CD1c-positive myeloid dendritic cell (primary cell): ENCODE measurements around the gene NXPH1.

ENCODE experiments used
- DNase-seq: peaks from one replicate; pipeline ENCODE4 v3.0.0-alpha.2; 2016; ENCODE audit errors: extremely low spot score

The NXPH1 gene

GRCh38 chr7:8507566-8507965 lies 74.2 kb downstream of the NXPH1 start:
- no peak for DNase-seq

DNA sequence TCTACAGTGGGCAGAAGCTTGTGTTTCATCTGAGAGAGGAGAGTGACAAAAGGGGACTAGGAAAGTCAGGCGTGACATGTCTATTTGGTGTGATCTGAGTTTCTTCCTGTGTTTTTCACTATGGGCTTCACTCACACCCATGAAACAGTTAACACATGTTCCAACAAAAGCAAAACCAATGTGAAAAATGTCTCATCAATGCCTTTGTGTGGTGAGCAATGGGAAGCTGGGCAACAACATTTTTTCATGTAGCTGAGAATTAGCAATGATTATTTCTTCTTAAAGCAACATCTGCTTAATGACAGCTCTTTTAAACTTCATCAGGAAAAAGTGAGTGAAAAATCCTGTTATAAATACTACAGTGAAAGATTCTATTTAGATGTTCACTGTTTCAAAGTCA lies 76.2 kb downstream of the NXPH1 start:
- no peak for DNase-seq

GRCh38 chr7:8511855-8512254 lies 78.4 kb downstream of the NXPH1 start:
- DNase-seq: no peak

GRCh38 chr7:8514781-8515519 lies 81.5 kb downstream of the NXPH1 start:
- DNase-seq: no peak

DNA sequence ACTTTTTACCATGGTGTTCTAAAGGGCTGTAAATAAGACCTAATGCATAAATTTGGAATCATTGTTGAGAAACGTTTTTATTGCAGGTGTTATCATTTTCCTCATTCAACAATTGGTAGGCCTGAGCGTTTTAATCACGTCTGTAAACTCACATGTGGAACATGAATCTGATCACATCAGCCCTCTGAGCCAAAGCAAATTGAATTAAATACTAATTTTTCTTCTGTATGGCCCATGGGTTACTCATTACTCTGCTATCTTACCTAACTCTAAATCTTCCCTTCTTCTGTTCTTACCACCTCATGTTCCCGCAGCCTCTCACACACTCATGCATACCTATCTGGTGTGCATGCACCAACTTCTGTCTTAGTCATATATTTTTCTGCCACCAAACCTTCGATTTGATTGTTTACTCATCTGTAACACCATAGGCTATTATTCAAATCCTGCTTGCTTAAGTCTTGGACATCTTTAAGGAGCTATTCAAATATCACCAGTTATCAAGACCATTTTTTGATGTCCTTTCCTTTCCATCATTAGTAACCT lies 82.3 kb downstream of the NXPH1 start:
- no peak for DNase-seq

DNA sequence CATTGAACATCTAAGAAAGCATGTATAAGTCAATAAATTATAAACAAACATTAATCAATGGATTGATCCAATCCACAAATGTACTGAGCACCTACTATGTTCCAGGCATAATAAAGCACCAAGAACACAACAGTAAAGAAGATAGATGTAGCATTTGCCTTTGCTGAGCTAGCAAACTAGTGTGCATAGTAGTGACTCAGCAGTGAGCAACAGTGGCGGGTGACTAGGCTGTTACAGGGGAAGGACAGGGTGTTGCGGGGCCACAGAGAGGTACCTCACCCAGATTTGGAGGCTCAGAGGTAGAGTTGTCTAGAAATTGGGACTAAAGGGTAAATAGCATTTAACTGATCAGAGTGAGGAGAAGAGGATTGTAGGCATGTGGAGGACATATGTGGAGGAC lies 83.6 kb downstream of the NXPH1 start:
- DNase-seq: no peak

DNA sequence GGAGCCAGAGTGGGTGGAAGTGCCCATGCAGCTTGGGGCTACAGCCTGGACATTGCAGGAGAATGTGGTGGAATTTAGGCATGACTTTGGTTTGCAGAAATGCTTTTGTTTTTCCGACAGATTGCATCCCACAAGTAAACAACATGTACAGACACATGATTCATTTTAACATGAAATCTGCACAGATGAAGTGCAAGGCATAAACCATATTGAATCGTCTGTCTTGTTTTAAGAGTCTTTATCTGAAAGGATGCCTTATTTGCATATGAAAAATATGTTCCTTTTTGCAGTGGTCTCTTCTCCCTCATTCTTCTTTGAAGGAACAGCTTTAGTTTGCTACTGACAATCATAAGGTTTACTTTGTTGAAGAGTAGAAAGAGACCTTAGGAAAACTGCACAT lies 94.9 kb downstream of the NXPH1 start:
- DNase-seq: no peak

DNA sequence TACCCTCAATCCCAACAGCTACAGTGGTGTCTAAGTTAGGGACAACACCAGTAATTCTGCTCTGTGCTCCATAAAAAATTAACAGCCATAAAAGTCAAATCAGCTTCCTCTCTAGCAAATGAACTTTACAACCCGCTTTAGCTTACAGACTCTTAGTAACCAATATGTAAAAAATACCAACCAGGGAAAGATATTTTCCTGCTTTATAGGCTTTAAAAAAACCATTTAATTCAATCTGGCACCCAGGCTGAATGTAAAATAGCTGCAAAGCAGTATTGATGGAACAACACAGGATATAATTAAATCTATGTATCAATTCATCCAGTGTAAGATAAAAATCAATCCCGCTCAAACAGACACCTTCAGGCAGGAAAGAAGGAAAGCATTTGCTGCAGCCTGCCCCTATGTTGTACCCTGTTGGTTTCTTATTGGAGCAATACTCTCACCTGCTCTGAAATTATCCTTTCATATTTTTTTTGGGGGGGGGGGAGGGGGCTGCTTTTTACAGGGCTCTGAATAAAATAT lies 98.6 kb downstream of the NXPH1 start:
- DNase-seq: no peak

DNA sequence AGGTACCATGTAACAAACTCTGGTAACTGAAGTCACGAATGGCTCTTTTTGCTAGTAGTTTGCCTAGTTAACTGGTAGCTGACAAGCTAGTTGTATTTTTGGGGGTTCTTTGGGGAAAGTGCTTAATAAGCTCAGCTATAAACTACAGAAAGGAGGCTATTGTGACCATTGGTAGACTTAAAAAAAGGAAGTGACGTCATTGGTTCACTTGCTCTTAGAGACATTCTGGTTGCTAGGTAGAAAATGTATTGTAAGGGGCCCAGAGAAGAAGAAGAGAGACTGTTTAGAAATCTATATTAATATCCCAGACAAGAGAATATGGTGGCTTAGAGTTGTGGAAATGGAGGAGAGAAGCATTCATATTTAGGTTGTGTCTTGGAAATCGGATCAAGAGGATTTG lies 103.0 kb downstream of the NXPH1 start:
- DNase-seq: no peak

- no peak for DNase-seq
Measured at GRCh38 chr7:8549046-8549445, 115.6 kb downstream of the NXPH1 start.

DNA sequence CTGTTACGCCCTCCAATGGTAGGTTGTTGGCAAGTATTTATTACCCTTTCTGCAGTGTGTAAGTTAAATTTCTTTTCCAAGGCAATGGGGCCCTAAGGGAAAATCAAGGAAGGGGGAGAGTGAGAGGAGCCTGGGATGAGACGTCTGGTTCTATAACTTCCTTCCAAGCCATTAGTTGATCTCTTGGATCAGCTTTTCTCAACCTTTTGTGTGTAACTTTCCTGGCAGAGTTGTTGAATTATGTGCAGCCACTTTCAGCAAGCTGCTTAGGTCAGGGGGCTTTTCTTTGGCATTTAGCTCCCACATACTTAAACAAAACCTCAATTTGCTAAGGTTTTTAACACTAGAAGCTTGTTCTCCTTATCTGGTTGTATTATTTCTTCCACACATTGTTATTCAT lies 127.1 kb downstream of the NXPH1 start:
- no peak for DNase-seq

DNA sequence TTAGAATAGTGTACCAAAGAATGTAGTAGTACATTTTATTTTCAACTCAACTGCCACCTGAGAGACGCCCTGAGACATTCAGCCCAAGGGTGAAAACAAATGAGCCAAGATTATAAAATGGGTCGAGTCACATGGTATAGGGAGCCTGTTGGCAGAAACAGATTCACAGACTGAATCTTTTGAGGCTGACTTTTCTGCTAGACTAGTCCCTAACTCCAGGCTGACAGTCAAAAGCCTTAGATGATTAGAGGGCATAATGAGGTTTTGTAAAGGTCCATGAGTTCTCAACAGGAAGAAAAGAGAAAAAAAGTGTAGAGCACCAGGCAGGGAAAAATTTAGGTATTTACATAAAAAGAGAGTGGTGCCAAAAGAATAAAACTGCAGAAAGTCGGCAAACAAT lies 128.0 kb downstream of the NXPH1 start:
- no peak for DNase-seq

DNA sequence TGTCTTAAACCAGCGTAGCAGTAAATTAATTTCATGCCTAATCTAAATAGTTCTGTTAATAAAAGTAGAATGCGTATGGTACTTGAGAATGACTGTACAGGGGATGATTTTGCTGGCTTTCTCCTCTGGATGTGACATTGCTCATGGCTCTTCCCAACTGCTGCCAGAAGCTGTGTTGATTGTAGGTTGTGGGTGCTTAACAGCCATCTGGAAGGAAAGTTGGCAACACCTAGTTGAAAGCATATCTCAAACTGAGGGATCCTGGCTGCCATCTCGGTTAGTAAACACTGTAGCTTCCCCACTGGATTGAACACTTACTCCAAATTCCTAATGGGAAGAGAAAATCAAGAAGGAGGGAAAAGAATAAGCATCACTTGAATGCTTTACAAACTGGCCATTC lies 130.9 kb downstream of the NXPH1 start:
- no peak for DNase-seq

DNA sequence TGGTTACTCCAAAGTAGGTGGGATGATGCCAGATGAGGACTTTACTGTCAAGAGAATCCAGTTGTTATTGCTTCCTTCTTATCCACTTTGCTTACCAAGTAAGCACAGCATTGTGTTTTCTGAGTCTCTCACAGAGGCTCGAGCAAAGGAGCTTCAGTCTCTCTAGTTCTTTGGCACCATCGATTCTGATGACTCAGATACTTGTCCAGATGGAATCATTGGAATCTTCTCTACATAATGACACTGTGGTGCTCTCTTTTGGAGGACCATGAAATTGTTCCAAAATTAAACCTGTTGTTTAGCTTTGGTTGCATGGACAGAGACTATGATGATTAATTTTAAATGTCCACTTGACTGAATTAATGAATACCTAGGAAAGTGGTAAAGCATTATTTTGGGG lies 132.6 kb downstream of the NXPH1 start:
- no peak for DNase-seq

- DNase-seq: no peak
Measured at GRCh38 chr7:8567626-8568025, 134.2 kb downstream of the NXPH1 start.

DNA sequence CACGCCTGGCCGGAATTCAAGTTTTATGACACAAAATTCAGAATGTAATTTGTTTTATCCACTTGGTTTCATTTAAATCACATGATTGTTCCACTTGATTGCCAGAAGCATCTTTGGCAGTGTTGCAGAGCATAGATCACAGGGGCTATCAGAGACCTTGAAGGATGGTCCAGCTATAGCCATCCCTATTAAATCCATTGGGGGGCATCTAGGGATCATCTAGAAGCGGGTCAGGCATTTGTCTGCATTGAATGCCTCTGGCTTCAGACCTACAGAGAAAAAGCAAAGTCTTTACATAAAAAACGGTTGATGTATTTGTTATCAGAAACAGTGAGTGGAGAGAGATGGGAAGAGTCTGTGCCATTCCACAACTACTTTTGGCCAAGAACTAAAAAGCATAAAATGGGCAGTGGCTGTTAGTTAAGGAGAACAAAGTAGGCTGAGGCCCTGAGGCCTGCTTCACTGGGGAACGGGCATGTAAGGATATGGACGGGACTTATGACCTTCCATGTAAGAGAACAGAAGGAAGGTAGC lies 146.3 kb downstream of the NXPH1 start:
- no peak for DNase-seq

DNA sequence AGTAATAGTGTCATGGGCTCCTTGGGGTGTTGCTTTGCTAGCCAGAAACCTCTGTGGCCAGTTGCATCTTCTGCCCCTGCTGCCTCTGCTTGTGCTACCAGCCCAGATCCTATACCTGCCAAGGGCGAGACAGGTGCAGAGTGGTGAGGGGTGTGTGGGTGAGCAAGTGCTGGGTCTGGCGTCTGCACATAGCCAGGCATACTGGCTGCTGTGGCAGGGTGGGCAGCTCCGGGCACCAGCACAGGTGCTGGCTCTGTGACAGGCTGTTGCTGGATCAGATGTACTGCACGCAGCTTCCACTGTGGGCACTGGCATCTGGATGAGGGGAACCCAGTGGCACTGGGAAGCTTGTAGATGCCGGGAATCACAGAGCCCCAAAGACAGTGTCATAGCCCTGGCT lies 148.4 kb downstream of the NXPH1 start:
- DNase-seq: no peak

DNA sequence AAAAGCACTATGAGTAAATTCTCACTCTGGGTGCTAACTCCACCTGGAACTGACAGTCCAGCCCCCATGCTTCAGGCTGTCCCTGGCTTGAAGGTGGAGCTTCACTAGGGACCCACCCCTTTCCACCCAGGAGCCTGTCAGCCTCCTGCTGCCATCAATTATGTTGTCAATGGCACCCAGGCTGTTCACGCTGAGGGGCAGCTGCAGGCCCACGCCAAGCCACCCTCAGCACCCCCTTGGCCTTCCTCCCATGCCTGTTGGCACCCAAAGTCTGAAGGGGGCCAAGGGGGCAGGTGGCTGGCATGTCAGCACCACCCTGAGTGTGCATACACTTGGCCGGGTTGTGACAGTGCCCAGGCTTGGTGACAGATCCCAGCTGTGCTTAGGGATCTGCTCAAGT lies 149.3 kb downstream of the NXPH1 start:
- no peak for DNase-seq

DNA sequence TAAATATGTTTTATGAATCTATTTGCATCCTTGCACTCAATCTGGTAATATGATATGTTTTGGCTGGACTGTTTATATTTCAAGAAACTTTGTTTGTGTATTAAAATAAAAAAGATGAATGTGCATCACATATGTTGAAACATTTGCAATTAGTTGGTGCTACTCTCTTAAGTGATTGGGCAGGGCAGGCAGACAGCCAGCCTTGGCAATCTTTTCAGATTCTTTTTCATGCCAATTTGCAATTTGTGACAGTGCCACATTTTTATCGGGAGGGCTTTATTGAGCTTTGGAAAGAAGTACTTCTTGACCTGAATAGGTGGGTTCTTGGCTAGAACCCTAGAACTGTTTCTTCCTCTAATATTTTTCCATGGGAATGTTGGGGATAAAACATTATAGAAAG lies 152.2 kb downstream of the NXPH1 start:
- DNase-seq: no peak

GRCh38 chr7:8590225-8590624 lies 156.8 kb downstream of the NXPH1 start:
- no peak for DNase-seq

GRCh38 chr7:8590791-8591190 lies 157.4 kb downstream of the NXPH1 start:
- DNase-seq: no peak

- no peak for DNase-seq
Measured at GRCh38 chr7:8591289-8591688, 157.9 kb downstream of the NXPH1 start.

GRCh38 chr7:8592167-8592566 lies 158.8 kb downstream of the NXPH1 start:
- no peak for DNase-seq

GRCh38 chr7:8594115-8594514 lies 160.7 kb downstream of the NXPH1 start:
- DNase-seq: no peak
